ENCODE data around the gene SELENOO. TPM values are rescaled to one million over a fixed set of nuclear protein-coding genes. Genes with fewer than 3 reads are reported as not detected.

Gene SELENOO
- total and polyA plus RNA-seq, 2 donors (not counting 1 experiment from before 2014, with no cell fraction given) = 62.1 to 74.6 TPM

DNA sequence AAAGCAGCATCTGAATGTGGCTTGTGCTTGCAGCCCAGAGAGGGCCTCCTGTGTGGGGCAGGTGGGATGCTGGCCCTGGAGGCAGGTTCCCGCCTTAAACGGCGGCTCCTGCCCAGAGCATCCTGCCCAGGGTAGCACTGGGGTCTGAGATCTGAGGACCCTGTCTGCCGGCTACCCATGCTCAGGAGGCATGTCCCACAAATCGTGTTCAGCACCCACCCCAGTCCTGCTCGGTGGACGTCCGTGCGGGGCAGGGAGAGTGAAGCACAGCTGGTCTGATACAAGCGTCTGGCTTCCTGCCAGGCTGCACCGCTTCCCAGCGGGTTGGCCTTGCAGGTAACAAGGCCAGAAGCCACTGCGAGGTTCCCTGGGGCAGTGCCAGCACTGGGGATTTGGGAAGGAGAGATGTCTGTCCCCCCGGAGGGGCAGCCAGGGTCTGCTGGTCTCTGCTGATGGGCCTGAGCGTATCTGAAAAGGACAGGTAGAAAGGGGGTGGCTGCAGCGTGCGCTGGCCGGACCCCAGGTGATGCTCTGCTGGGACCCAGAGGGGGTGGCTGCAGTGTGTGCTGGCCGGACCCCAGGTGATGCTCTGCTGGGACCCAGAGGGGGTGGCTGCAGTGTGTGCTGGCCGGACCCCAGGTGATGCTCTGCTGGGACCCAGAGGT is 11.5 kb upstream of the SELENOO start:
- peak overlapping the region; percentile 86 for H3K4me3 Mint-ChIP-seq
- no peak overlapping the region for H2AFZ ChIP-seq (ENCODE audit: insufficient read depth, low read depth, low read length, poor library complexity, severe bottlenecking)
- peak overlapping the region; percentile 98 for H3K4me2 ChIP-seq (replicated peaks; ENCODE audit: low read depth, low read length, poor library complexity, severe bottlenecking)
- no peak for TF ChIP-seq EZH2 (IDR thresholded peaks at IDR 0.05; ENCODE audit: borderline replicate concordance, insufficient read depth, low read depth, low read length, poor library complexity, severe bottlenecking)
- TF ChIP-seq, protein P1, sequence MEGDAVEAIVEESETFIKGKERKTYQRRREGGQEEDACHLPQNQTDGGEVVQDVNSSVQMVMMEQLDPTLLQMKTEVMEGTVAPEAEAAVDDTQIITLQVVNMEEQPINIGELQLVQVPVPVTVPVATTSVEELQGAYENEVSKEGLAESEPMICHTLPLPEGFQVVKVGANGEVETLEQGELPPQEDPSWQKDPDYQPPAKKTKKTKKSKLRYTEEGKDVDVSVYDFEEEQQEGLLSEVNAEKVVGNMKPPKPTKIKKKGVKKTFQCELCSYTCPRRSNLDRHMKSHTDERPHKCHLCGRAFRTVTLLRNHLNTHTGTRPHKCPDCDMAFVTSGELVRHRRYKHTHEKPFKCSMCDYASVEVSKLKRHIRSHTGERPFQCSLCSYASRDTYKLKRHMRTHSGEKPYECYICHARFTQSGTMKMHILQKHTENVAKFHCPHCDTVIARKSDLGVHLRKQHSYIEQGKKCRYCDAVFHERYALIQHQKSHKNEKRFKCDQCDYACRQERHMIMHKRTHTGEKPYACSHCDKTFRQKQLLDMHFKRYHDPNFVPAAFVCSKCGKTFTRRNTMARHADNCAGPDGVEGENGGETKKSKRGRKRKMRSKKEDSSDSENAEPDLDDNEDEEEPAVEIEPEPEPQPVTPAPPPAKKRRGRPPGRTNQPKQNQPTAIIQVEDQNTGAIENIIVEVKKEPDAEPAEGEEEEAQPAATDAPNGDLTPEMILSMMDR (IDR thresholded peaks at IDR 0.05) = no peak
- peaks cover 7% of the 10 kb centered on the region for H4K20me1 ChIP-seq (ENCODE audit: control insufficient read depth, insufficient read depth, low read length, poor library complexity, severe bottlenecking)
- H3K9me3 ChIP-seq (ENCODE audit: control extremely low read depth in 1 of 3, control insufficient read depth in 2 of 3, insufficient read depth in 1 of 3, low read length in 2 of 3) = peaks cover 0 to 2% (median 0%) of the 10 kb centered on the region in 3 donors
- ChIA-PET POLR2A (interaction anchor here (0.5 to 4.6 kb wide), 10 partner anchors 9 to 336 kb away, joined by 5 to 54 read pairs (median 15); partner anchors contain the start of genes PANX2, PIM3, SCO2 and SELENOO), CTCF (interaction anchor here (1.0 to 4.0 kb wide), 9 partner anchors 15 to 253 kb away, joined by 4 to 41 read pairs (median 8); no protein-coding TSS in a partner anchor)
- peaks cover 0 to 4% (median 2%) of the 10 kb centered on the region in 4 experiments for H3K27me3 ChIP-seq (replicated peaks in 1 of 4; ENCODE audit: control extremely low read depth in 1 of 4, control insufficient read depth in 3 of 4, insufficient read depth in 4 of 4, low read length in 3 of 4)
- intact Hi-C loops (cut with micrococcal nuclease) = no loop called here
- ATAC-seq (ENCODE audit: low read depth) = no peak
- H3K79me2 ChIP-seq (ENCODE audit: control insufficient read depth, insufficient read depth, low read length) = peaks cover 27% of the 10 kb centered on the region
- peak overlapping the region; percentile 79 for H3K9ac ChIP-seq (ENCODE audit: low read length)
- peak overlapping the region in 1 of 5 experiments; percentile 63 for H3K4me3 ChIP-seq (ENCODE audit: control extremely low read depth in 1 of 5, extremely low read depth in 1 of 5, insufficient read depth in 1 of 5, low read depth in 2 of 5, low read length in 4 of 5)
- no peaks in the 10 kb centered on the region for H3K27me3 Mint-ChIP-seq
- H3K4me1 ChIP-seq (ENCODE audit: control insufficient read depth in 2 of 2, insufficient read depth in 2 of 2, low read length in 2 of 2) = peaks cover 82 to 90% of the 10 kb centered on the region in 2 donors
- peaks cover 59% of the 10 kb centered on the region for H3K4me1 Mint-ChIP-seq
- DNase-seq = no peak
- WGBS (ENCODE audit: insufficient coverage) = 55% methylated on average over 19 of the region's 20 CpGs
- H3K27ac Mint-ChIP-seq = peak overlapping the region; percentile 99
- H3K36me3 ChIP-seq (replicated peaks in 1 of 2; ENCODE audit: control extremely low read depth in 1 of 2, control insufficient read depth in 1 of 2, extremely low read depth in 1 of 2, insufficient read depth in 2 of 2, low read length in 1 of 2) = peaks cover 0 to 17% of the 10 kb centered on the region in 2 experiments
- H3K9me3 Mint-ChIP-seq (ENCODE audit: insufficient read depth) = no peaks in the 10 kb centered on the region
- peak overlapping the region; percentile 99 to 100 for H3K27ac ChIP-seq (ENCODE audit: low read length in 2 of 2)

- intact Hi-C loops (cut with micrococcal nuclease) = loop anchor here (1.0 to 5.0 kb wide), 9 partner anchors 10 to 431 kb away; partner anchors contain the start of genes PIM3, TUBGCP6 and ZBED4
- peak overlapping the region; percentile 86 for H3K4me3 Mint-ChIP-seq
- Histone ChIP-seq H4K20me1 (ENCODE audit: control insufficient read depth, insufficient read depth, low read length, poor library complexity, severe bottlenecking) (peaks cover 7% of the 10 kb centered on the region), H3K9me3 (ENCODE audit: control extremely low read depth in 1 of 3, control insufficient read depth in 2 of 3, insufficient read depth in 1 of 3, low read length in 2 of 3) (peaks cover 0 to 2% (median 0%) of the 10 kb centered on the region in 3 donors), H3K4me3 (ENCODE audit: control extremely low read depth in 1 of 5, extremely low read depth in 1 of 5, insufficient read depth in 1 of 5, low read depth in 2 of 5, low read length in 4 of 5) (peak overlapping the region in 4 of 5 experiments; percentile 36 to 63 (median 52)), H3K9ac (ENCODE audit: low read length) (peak overlapping the region; percentile 79), H3K27me3 (replicated peaks in 1 of 4; ENCODE audit: control extremely low read depth in 1 of 4, control insufficient read depth in 3 of 4, insufficient read depth in 4 of 4, low read length in 3 of 4) (peaks cover 0 to 4% (median 0%) of the 10 kb centered on the region in 4 experiments), H3K36me3 (replicated peaks in 1 of 2; ENCODE audit: control extremely low read depth in 1 of 2, control insufficient read depth in 1 of 2, extremely low read depth in 1 of 2, insufficient read depth in 2 of 2, low read length in 1 of 2) (peaks cover 0 to 22% of the 10 kb centered on the region in 2 experiments), H2AFZ (ENCODE audit: insufficient read depth, low read depth, low read length, poor library complexity, severe bottlenecking) (no peak overlapping the region), H3K4me1 (ENCODE audit: control insufficient read depth in 2 of 2, insufficient read depth in 2 of 2, low read length in 2 of 2) (peaks cover 82 to 91% of the 10 kb centered on the region in 2 donors), H3K79me2 (ENCODE audit: control insufficient read depth, insufficient read depth, low read length) (peaks cover 29% of the 10 kb centered on the region), H3K27ac (ENCODE audit: low read length in 2 of 2) (peak overlapping the region; percentile 99 to 100), H3K4me2 (replicated peaks; ENCODE audit: low read depth, low read length, poor library complexity, severe bottlenecking) (peak overlapping the region; percentile 98)
- peaks cover 58% of the 10 kb centered on the region for H3K4me1 Mint-ChIP-seq
- 8% methylated on average over 4 of the region's 4 CpGs for WGBS (ENCODE audit: insufficient coverage)
- no peaks in the 10 kb centered on the region for H3K9me3 Mint-ChIP-seq (ENCODE audit: insufficient read depth)
- DNase-seq = no peak
- H3K27me3 Mint-ChIP-seq = no peaks in the 10 kb centered on the region
- no peak for ATAC-seq (ENCODE audit: low read depth)
- POLR2A ChIA-PET = interaction anchor here (0.5 to 4.6 kb wide), 10 partner anchors 9 to 336 kb away, joined by 5 to 54 read pairs (median 15); partner anchors contain the start of genes PANX2, PIM3, SCO2 and SELENOO
- TF ChIP-seq, protein P1 (IDR thresholded peaks at IDR 0.05) = no peak
- no peak for TF ChIP-seq EZH2 (IDR thresholded peaks at IDR 0.05; ENCODE audit: borderline replicate concordance, insufficient read depth, low read depth, low read length, poor library complexity, severe bottlenecking)
- peak overlapping the region; percentile 99 for H3K27ac Mint-ChIP-seq
- CTCF ChIA-PET = interaction anchor here (1.0 to 4.0 kb wide), 11 partner anchors 15 to 336 kb away, joined by 4 to 41 read pairs (median 8); partner anchors contain the start of gene SCO2
Measured at GRCh38 chr22:50189849-50190181, 11.0 kb upstream of the SELENOO start.
